Fibroblast of skin of right biceps (primary cell): Measurements from ENCODE around the gene METRN.

Experiments
- DNase-seq: peaks from one replicate; pipeline ENCODE4 v3.0.0-alpha.2; 2013

The METRN gene

DNA sequence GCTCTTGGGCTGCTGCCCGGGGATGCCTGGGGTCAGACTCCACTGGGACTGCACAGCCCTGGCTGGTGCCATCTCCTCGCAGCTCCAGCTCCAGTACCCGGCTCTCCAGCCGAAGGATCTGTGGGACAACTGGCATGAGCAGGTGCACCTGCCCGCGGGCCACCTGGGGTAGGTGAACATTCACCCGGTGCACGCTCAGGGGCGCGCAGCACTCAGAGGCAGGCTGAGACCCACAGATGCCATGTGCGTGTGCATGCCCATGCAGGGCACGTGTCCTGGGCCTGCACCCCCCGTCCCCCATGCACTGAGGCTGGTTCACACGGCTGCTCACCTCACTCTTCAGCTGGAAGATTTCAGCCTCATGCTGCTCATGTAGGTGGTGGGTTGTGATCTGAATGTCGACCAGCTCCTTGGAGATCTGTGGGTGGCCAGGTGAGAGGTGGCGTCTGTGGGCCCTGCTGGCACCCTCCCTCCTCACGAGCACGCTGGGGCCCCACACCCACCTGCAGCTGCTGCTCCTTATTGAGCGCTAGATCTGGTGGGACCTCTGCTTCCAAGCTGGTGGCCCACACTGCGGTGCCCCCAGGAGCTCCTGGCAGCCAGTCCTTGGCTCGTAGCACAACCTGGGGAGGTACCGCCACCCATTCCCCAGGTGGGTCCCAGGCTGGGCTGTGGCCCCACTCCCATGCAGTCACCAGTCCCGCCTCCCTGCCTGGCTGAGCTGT is 10.7 kb downstream of the METRN start:
- no peak for DNase-seq

DNA sequence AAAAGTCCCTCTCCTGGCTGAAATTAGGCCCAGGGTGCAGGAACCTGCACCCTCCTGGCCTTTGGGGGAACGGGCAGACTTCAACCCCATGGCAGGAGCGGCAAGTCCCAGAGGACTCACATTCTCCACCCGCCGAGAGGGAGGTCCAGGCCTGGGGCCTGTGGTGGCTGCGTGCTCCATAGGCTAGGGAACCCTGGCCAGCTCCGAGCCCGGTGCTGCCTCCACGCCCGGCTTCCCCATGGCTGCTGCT is 11.2 kb downstream of the METRN start:
- no peak for DNase-seq

GRCh38 chr16:726438-727290 is 11.7 kb downstream of the METRN start, which contains the start of the genes CCDC78 and HAGHL:
Gene CCDC78 (minus strand): TSS chr16:726443. CDS start chr16:726367, 76 bp downstream.
Gene HAGHL (plus strand): TSS chr16:727106. CDS start chr16:727510, 404 bp downstream.
- peak; percentile 40 for DNase-seq

GRCh38 chr16:727291-727977 is 12.5 kb downstream of the METRN start:
- DNase-seq: no peak

GRCh38 chr16:728131-728889 is 13.4 kb downstream of the METRN start:
- peak; percentile 72 for DNase-seq

GRCh38 chr16:728890-729744 is 14.2 kb downstream of the METRN start:
- no peak for DNase-seq

GRCh38 chr16:729768-730665 is 15.1 kb downstream of the METRN start:
- DNase-seq: no peak

- DNase-seq: no peak
These were observed 16.0 kb downstream of the METRN start for GRCh38 chr16:730666-731509.

- no peak for DNase-seq
These were observed 17.4 kb downstream of the METRN start for GRCh38 chr16:732332-732731.

DNA sequence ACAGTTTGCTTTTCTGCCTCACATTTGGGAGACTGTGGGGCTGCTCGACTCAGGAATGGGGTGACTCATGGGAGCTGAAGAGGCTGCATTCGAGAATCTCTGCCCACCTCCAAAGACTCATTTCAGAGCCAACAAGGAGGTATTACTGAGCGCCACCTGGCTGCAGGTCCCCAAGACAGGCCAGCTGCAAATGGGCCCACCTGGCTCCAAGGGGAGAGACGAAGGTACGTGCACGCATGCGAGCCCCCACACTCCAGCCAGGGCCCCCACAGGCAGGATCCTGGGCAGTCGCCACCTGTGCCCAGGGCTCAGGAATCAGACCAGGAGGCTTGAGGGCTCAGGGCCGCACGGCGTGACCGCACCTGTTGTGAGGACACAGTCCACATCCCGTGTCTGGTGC is 18.0 kb downstream of the METRN start:
- peak; percentile 32 for DNase-seq

DNA sequence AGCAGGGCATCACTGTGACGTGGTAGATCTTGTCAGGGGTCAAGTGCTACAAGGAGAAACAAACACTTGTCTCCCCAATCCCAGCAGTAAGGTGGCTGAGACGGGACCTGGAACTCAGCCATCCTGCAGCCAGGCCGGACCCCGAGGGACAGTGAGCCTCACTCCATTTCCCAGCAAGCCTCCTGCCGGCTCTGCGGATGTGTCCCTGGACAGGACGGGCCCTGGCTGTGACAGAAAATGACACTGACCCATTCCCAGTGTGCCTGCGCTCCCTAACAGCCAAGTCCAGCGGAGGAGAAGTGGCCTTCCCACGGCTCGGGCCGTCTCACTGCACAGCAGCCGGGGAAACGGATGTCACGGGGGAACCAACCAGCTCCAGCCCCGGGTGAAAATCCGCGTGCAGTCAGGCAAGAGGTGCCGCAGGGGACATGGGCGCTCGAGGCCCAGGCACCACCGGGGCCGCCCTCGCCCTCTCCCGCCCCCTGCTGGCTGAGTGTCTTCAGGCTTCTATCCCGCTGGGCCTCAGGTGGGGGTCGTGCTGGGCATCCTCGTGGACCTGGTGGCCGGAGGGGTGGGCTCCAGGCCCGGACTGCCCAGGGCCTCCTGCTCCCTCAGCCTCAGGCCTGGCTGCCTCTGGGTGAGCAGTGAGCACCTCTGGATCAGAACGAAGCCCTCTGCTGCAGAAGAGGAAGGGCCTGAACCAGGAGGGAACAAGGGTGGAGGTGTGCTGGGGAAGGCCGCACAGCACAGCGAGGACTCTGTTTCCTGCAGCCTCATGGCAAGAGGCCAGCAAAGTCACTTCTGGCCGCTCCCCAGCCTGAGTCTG is 18.7 kb downstream of the METRN start:
- no peak for DNase-seq

DNA sequence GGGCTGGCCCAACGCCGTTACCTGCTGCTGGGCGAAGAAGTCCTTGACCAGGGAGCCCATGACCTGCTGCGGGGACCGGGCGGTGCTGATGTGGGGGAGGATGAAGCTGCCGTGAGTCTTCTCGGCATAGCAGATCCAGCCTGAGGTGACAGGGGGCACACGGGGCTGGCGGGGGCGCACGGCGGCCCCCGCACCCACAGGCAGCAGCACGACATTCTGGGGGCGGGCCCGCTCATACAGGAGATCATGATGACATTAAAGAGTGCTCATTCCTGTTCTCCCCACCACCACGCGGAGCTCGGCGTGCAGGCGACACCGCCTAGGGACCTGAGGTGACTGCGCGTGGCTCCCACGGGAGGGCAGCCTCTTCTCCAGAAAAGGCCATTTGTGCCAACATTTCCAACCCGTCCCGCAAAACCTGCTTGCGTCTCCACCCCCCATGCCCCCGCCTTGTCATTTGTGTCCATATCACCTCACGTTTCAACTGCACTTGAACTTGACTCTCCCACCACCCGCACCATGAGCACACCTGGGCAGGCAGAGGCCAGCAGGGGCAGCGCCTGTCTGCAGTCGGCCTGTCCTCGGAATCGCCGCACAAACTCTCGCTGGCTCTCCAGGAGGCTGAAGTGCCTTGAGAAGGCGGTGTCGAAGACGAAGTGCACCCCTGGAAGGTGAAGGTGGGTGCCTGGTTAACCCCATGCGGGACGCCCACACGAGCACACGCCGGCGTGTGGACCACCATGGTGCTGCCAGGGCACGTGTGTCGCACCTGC is 19.5 kb downstream of the METRN start:
- DNase-seq: no peak

GRCh38 chr16:734981-735881 is 20.3 kb downstream of the METRN start:
- DNase-seq: no peak

- no peak for DNase-seq
These were observed 21.1 kb downstream of the METRN start for GRCh38 chr16:735982-736453.

GRCh38 chr16:736936-737481 is 22.1 kb downstream of the METRN start:
- no peak for DNase-seq
